GM12873 (cell line): ENCODE results near the gene ACOT2.

Experiments
- TF ChIP-seq, protein P1 (sequence below): IDR thresholded peaks from 2 replicates; pipeline ENCODE4 v1.5.1; 2012; ENCODE audit warnings: low read depth, mild to moderate bottlenecking, moderate library complexity, low read length, control low read depth; ENCODE audit not compliant: insufficient read depth; ENCODE audit errors: missing control alignments

Gene ACOT2

DNA sequence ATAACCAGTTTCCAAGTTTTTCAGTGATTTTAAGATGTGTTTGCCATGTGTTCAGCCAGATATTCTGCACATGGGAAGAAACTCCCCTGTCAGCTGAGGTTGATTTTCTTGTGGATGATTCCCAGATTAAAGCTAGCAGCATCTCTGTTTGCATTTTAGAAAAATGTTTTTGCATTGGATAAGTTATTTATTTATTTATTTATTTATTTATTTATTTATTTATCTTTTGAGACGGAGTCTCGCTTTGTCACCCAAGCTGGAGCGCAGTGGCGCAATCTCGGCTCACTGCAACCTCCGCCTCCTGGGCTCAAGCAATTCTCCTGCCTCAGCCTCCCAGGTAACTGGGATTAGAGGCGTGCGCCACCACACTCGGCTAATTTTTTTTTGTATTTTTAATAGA lies 25.5 kb downstream of the ACOT2 start:
- TF ChIP-seq, protein P1, sequence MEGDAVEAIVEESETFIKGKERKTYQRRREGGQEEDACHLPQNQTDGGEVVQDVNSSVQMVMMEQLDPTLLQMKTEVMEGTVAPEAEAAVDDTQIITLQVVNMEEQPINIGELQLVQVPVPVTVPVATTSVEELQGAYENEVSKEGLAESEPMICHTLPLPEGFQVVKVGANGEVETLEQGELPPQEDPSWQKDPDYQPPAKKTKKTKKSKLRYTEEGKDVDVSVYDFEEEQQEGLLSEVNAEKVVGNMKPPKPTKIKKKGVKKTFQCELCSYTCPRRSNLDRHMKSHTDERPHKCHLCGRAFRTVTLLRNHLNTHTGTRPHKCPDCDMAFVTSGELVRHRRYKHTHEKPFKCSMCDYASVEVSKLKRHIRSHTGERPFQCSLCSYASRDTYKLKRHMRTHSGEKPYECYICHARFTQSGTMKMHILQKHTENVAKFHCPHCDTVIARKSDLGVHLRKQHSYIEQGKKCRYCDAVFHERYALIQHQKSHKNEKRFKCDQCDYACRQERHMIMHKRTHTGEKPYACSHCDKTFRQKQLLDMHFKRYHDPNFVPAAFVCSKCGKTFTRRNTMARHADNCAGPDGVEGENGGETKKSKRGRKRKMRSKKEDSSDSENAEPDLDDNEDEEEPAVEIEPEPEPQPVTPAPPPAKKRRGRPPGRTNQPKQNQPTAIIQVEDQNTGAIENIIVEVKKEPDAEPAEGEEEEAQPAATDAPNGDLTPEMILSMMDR, result no peak

DNA sequence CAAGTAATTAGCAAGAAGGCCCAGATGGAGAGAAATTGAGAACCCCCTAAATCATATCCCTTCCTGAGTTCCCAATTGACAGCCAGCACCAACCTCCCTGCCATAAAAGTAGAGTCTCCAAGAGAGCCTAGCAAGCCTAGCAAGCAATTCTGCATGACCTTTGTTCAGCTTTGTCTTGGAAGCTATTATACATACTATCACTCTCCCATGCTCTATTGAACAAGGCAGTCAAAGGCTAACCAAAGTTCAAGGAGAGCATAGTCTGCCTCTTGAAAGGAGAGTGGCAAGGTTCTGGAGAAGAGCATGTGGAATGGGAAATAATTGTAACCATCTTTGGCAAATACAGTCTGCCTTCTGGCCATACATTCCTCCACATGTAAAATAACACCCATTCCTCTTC lies 30.5 kb downstream of the ACOT2 start:
- TF ChIP-seq, protein P1, result no peak

DNA sequence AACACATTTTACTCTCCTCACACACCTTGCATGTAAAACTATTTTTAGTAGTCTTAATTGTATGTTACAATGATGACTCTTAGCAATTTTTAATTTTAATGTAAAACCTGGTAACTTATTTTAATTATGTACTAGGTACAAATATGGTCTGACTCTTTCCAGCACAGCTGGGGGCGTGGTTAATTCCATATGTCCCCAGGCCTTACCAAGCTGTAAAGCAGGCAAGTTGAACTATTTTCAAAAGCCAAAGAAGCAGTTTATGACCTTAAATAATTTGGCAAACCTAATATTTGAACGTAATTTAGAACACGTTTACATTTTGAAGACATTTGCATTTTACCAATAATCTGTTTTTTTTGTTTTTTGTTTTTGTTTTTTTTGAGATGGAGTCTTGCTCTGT lies 34.0 kb downstream of the ACOT2 start:
- TF ChIP-seq, protein P1, result no peak

DNA sequence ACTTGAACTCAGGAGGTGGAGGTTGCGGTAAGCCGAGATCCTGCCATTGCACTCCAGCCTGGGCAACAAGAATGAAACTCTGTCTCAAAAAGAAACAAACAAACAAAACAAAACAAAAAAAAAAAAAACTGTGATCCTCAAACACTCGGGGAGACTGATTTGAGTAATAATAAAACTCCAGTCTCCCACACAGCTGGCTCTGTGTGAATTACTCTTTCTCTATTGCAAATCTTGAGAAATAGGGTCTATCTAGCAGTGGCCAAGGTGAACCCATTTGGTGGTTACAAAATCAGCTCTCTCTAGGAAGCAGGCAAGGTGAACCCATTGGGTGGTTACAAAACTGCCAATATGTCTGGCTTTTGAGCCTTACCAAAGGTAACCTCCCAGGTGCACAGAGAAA lies 37.3 kb downstream of the ACOT2 start:
- TF ChIP-seq, protein P1, result no peak

DNA sequence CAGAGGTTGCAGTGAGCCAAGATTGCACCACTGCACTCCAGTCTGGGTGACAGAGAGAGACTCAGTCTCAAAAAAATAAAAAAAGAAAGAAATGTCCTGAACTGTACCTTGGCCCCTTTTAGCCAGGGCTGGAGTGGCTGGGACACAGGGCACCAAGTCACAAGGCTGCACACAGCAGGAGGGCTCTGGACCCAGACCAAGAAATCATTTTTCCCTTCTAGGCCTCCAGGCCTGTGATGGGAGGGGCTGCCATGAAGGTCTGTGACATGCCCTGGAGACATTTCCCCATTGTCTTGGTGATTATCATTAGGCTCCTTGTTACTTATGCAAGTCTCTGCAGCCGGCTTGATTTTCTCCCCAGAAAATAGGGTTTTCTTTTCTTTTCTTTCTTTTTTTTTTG lies 38.2 kb downstream of the ACOT2 start:
- TF ChIP-seq, protein P1, result no peak

DNA sequence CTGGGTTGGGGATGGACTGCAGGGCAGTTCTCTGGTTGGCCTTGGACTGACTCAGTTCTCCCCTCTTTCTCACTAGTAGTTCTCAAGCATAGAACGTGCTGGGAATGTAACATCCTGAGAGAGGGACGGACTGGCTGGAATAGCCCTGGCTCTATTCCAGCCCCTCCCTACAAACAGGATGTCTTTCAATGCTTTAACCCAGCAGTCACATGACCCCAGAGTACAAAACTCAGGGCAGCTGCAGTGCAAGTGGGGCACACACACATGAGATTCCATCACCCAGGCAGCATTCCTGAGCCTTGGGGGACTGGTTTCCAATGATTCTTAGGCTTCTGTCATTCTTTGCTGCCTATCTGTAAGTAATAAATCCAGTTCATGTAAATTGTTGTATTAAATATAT lies 41.7 kb downstream of the ACOT2 start:
- TF ChIP-seq, protein P1, result no peak

DNA sequence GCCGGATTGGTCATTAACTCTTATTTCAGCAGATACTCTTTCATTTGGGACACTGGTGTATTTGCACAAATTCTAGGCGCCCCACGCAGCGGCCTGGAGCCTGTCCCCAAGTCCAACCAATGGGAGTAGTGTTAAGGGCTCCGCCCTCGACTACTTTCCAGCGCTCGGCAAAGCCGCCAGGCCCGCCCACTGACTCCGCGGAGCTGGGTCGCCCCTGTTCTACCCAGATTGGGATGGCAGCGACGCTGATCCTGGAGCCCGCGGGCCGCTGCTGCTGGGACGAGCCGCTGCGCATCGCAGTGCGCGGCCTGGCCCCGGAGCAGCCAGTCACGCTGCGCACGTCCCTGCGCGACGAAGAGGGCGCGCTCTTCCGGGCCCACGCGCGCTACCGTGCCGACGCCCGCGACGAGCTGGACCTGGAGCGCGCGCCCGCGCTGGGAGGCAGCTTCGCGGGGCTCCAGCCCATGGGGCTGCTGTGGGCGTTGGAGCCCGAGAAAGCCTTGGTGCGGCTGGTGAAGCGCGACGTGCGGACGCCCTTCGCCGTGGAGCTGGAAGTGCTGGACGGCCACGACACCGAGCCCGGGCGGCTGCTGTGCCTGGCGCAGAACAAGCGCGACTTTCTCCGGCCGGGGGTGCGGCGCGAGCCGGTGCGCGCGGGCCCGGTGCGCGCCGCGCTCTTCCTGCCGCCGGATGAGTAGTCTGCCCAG lies 43.5 kb downstream of the ACOT2 start, which contains the start of gene ACOT6:
Gene ACOT6 (plus strand): TSS at position 179 of the 707 bp plus-strand sequence. CDS start 55 bp downstream, at position 234.
- TF ChIP-seq, protein P1, result no peak

DNA sequence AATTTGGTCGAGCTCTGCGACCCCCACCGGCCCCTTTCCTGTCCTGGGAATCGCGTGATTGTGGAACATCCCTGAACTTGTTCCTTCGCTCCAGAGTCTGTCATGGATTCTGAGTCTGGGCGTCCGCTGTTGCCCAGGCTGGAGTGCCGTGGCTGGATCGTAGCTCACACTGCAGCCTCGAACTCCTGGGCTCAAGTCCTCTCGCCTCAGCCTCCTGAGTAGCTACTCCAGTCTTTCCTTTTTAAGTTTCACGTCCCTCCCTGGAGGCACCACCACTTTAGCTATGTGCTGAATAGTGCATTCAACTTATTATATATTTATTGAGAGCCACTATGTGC lies 44.0 kb downstream of the ACOT2 start:
- TF ChIP-seq, protein P1, result no peak
